ENCODE data around the gene TBX21. TPM values are rescaled to one million over a fixed set of nuclear protein-coding genes. Genes with fewer than 3 reads are reported as not detected.

TBX21 gene
- total and polyA plus RNA-seq, 10 donors, result 2.6 to 21.7 (median 11.5) TPM

DNA sequence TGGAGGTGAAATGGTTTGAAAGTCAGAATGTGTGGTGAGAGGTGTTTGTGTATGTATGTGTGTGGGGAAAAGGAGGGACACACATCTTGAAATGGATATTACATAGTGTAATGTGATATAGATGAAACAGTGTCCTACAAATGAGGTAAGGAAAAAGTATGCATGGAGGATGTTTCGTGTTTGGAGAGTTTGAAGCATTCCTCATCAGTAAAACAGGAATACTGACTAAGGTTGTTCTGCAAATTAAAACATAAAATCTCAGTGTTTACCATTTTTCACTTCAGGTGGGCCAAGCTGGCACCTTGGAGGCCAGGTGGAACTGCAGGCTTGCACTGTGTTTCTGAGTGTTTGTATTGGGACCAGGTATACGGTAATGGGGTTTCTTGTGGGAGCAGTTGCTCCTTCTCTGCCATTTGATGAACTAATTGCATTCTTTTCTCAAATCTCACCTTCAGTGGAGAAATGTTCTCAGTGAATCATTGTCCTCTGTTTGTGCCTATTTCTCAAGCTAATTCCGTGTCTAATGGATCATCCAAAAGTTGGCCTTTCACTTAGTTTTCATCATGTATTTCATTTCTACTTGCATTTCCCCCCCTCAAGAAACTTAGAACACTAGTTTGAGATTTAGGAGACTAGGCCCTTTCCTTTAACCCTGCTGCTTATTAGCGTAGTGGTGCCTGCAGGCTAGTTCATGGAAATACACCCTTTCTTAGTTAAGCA lies 47.3 kb upstream of the TBX21 start:
- DNase-seq, result no peak
- H3K4me1 ChIP-seq, result peaks cover 0 to 37% (median 20%) of the 10 kb centered on the region in 6 donors
- no peaks in the 10 kb centered on the region for H3K27me3 ChIP-seq (replicated peaks in 1 of 7)
- 87 to 95% (median 93%) methylated on average over 4 of the region's 4 CpGs for WGBS, 5 donors
- no peak for TF ChIP-seq POLR2AphosphoS5 (IDR thresholded peaks at IDR 0.05)
- no peak for TF ChIP-seq CTCF (IDR thresholded peaks at IDR 0.05 in 8 of 11, conservative IDR thresholded peaks at IDR 0.05 in 3 of 11)
- no peak for TF ChIP-seq POLR2A (IDR thresholded peaks at IDR 0.05)
- no peak overlapping the region for H3K4me3 ChIP-seq
- intact Hi-C loops (cut with DNase I; ENCODE audit: low total_unique reads), result no loop called here
- peak overlapping the region in 6 of 8 donors; percentile 22 to 72 (median 62) for H3K27ac ChIP-seq
- no peaks in the 10 kb centered on the region for H3K9me3 ChIP-seq
- H3K36me3 ChIP-seq, result peaks cover 4 to 76% (median 44%) of the 10 kb centered on the region in 6 donors

DNA sequence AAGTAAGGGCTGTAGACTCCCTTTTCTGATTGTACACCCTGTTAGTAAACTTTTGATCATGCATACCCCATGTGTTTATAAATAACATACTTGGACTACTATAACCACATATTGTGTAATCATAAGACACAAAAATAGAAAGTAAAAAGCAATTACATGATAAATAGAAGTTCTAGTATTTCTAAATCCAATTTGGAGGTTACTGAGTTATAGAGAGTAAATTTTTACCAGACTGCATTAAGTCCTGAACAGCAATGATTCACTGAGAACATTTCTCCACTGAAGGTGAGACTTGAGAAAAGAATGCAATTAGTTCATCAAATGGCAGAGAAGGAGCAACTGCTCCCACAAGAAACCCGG lies 46.8 kb upstream of the TBX21 start:
- intact Hi-C loops (cut with DNase I; ENCODE audit: low total_unique reads), result no loop called here
- 62 to 81% (median 79%) methylated on average over 1 of the region's 1 CpG for WGBS, 5 donors
- Histone ChIP-seq H3K4me1 (peaks cover 0 to 42% (median 20%) of the 10 kb centered on the region in 6 donors), H3K27me3 (replicated peaks in 1 of 7) (no peaks in the 10 kb centered on the region), H3K9me3 (no peaks in the 10 kb centered on the region), H3K4me3 (no peak overlapping the region), H3K27ac (peak overlapping the region in 7 of 8 donors; percentile 19 to 72 (median 62)), H3K36me3 (peaks cover 4 to 71% (median 39%) of the 10 kb centered on the region in 6 donors)
- no peak for DNase-seq
- no peak for TF ChIP-seq CTCF (IDR thresholded peaks at IDR 0.05 in 8 of 11, conservative IDR thresholded peaks at IDR 0.05 in 3 of 11)
- TF ChIP-seq POLR2AphosphoS5 (IDR thresholded peaks at IDR 0.05), result no peak
- TF ChIP-seq POLR2A (IDR thresholded peaks at IDR 0.05), result no peak

DNA sequence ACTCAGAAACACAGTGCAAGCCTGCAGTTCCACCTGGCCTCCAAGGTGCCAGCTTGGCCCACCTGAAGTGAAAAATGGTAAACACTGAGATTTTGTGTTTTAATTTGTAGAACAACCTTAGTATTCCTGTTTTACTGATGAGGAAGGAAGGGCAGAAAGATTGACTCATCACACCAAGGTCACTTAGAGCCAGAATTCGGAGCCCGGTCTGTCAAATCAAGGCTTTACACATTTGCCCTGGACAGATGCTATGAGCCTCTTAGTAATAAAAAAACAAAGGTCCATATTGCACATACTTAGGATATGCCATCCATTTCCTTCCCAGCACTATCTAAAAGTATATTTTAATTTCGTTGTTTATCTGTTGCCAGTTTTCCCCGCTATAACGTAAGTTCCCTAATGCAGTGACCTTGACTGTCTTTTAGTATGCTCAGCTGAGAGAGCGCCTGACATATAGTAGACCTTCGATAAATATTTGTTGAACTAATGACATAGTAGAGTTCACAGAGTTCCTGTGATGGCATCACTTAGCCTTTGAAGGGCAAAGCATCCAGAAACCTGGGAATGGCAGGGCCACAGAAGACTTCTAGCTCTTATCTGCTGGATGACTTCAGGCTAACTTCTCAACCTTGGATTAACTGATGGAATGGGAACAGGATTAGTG lies 46.2 kb upstream of the TBX21 start:
- no peaks in the 10 kb centered on the region for H3K27me3 ChIP-seq (replicated peaks in 1 of 7)
- peaks cover 3 to 65% (median 34%) of the 10 kb centered on the region in 6 donors for H3K36me3 ChIP-seq
- H3K4me1 ChIP-seq, result peaks cover 0 to 48% (median 23%) of the 10 kb centered on the region in 6 donors
- intact Hi-C loops (cut with DNase I; ENCODE audit: low total_unique reads), result no loop called here
- 61 to 74% (median 68%) methylated on average over 7 of the region's 7 CpGs for WGBS, 5 donors
- no peaks in the 10 kb centered on the region for H3K9me3 ChIP-seq
- TF ChIP-seq CTCF (IDR thresholded peaks at IDR 0.05 in 8 of 11, conservative IDR thresholded peaks at IDR 0.05 in 3 of 11) (no peak), POLR2AphosphoS5 (IDR thresholded peaks at IDR 0.05) (peak in 1 of 3 donors; percentile 22), POLR2A (IDR thresholded peaks at IDR 0.05) (no peak)
- H3K4me3 ChIP-seq, result no peak overlapping the region
- DNase-seq, result no peak
- peak overlapping the region; percentile 19 to 72 (median 54) for H3K27ac ChIP-seq

DNA sequence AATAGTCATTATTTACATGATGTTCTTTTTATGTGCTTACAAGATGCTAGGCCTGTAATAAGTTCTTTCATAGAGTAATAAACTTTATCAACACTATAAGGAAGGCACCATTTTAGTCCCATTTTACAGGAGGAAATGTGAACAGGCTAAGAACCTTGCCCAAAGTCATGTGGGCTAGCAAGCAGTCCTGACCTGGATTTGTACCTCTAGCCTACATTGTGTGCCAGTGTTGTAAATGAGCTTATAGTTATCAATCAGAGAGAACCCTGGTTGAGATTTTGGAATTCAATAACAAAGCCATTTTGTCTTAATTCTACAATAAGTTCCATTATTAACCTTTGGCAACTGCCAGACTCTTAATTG lies 45.7 kb upstream of the TBX21 start:
- H3K9me3 ChIP-seq, result no peaks in the 10 kb centered on the region
- H3K36me3 ChIP-seq, result peaks cover 0 to 60% (median 28%) of the 10 kb centered on the region in 6 donors
- intact Hi-C loops (cut with DNase I; ENCODE audit: low total_unique reads), result no loop called here
- TF ChIP-seq CTCF (IDR thresholded peaks at IDR 0.05 in 8 of 11, conservative IDR thresholded peaks at IDR 0.05 in 3 of 11) (no peak), POLR2AphosphoS5 (IDR thresholded peaks at IDR 0.05) (no peak), POLR2A (IDR thresholded peaks at IDR 0.05) (no peak)
- H3K4me3 ChIP-seq, result no peak overlapping the region
- H3K4me1 ChIP-seq, result peaks cover 0 to 53% (median 27%) of the 10 kb centered on the region in 6 donors
- no peak for DNase-seq
- no peaks in the 10 kb centered on the region for H3K27me3 ChIP-seq (replicated peaks in 1 of 7)
- peak overlapping the region in 7 of 8 donors; percentile 27 to 72 (median 62) for H3K27ac ChIP-seq

Measured in spleen (tissue), 11 donors.